IMR-90 (cell line): ENCODE data around the gene GLDC. TPM values are rescaled to one million over a fixed set of nuclear protein-coding genes. Genes with fewer than 3 reads are reported as not detected.

Source experiments
- ATAC-seq: fragments of 200-7000 bp; cut with Tn5 transposase; 2 replicates; pipeline ENCODE4 v1.9.1; 2020; ENCODE audit warnings: low read depth, mild to moderate bottlenecking, moderate library complexity
- BruUV-seq: library from RNA; stranded (reverse); fragments of 400-500 nt; replicated peaks from 2 replicates; lab custom pipeline; 2021; lab: Mats Ljungman, UMichigan
- CTCF ChIA-PET: fragments of 300-600 bp; formaldehyde crosslinking; extraction: SDS; loops from one replicate; lab custom pipeline; 2021; ENCODE audit warnings: antibody characterized with exemption; lab: Yijun Ruan, JAX
- POLR2A ChIA-PET: fragments of 300-600 bp; sonication (Branson Sonifier 250); formaldehyde crosslinking; loops from one replicate; lab custom pipeline; 2022; ENCODE audit warnings: antibody characterized with exemption; ENCODE audit not compliant: unreplicated experiment; lab: Charles Lee
- DNase-seq: peaks from one replicate; pipeline ENCODE4 v3.0.0; 2013
- H2AFZ ChIP-seq: replicated peaks from 2 replicates; pipeline ENCODE3; 2013; ENCODE audit warnings: low read length, mild to moderate bottlenecking; ENCODE audit not compliant: poor library complexity
- H2AK5ac ChIP-seq: 2 replicates; pipeline ENCODE4 v1.6.1; 2013; ENCODE audit warnings: low read depth, low read length, inconsistent platforms
- H2AK9ac ChIP-seq: replicated peaks from 2 replicates; pipeline ENCODE3; 2013; ENCODE audit warnings: mild to moderate bottlenecking, low read depth, low read length, moderate library complexity; ENCODE audit not compliant: poor library complexity
- H2BK120ac ChIP-seq: 2 replicates; pipeline ENCODE4 v1.6.1; 2013; ENCODE audit warnings: low read depth, low read length, inconsistent platforms
- H2BK15ac ChIP-seq: 3 replicates; pipeline ENCODE4 v1.6.1; 2013; ENCODE audit warnings: low read depth, low read length, inconsistent platforms
- H2BK20ac ChIP-seq: 2 replicates; pipeline ENCODE4 v1.6.1; 2013; ENCODE audit warnings: low read depth, mild to moderate bottlenecking, inconsistent platforms, low read length, moderate library complexity
- H2BK5ac ChIP-seq: 2 replicates; pipeline ENCODE4 v1.6.1; 2013; ENCODE audit warnings: mild to moderate bottlenecking, low read depth, low read length, inconsistent platforms; ENCODE audit not compliant: poor library complexity, severe bottlenecking
- H3K14ac ChIP-seq: replicated peaks from 2 replicates; pipeline ENCODE4 v1.6.1; 2013; ENCODE audit warnings: low read depth, low read length, inconsistent platforms
- H3K18ac ChIP-seq: 2 replicates; pipeline ENCODE4 v1.6.1; 2013; ENCODE audit warnings: low read depth, low read length, control low read depth
- H3K23ac ChIP-seq: 2 replicates; pipeline ENCODE4 v1.6.1; 2013; ENCODE audit warnings: low read depth, low read length, inconsistent platforms
- H3K27ac ChIP-seq: 2 replicates; pipeline ENCODE4 v1.5.1; 2013; ENCODE audit warnings: mild to moderate bottlenecking, control low read depth, low read length; ENCODE audit not compliant: insufficient read depth
- H3K27me3 ChIP-seq: 2 replicates; pipeline ENCODE4 v1.6.1; 2013; ENCODE audit warnings: low read length; ENCODE audit not compliant: control insufficient read depth, insufficient read depth
- H3K36me3 ChIP-seq: 2 replicates; pipeline ENCODE4 v1.6.1; 2013; ENCODE audit warnings: low read length, mixed read lengths; ENCODE audit not compliant: control insufficient read depth, insufficient read depth
- H3K4ac ChIP-seq: 2 replicates; pipeline ENCODE4 v1.6.1; 2013; ENCODE audit warnings: low read depth, low read length, inconsistent platforms
- H3K4me1 ChIP-seq: 2 replicates; pipeline ENCODE4 v1.6.1; 2013; ENCODE audit warnings: low read length, mixed read lengths; ENCODE audit not compliant: control insufficient read depth, insufficient read depth
- H3K4me2 ChIP-seq: 2 replicates; pipeline ENCODE4 v1.6.1; 2013; ENCODE audit warnings: low read depth, mild to moderate bottlenecking, control low read depth, low read length, moderate library complexity
- H3K4me3 ChIP-seq: 2 replicates; pipeline ENCODE4 v1.5.1; 2013; ENCODE audit warnings: low read depth, mild to moderate bottlenecking, control low read depth, low read length, moderate library complexity; ENCODE audit not compliant: insufficient read depth
- H3K56ac ChIP-seq: 2 replicates; pipeline ENCODE4 v1.6.1; 2013; ENCODE audit warnings: low read length, inconsistent platforms; ENCODE audit not compliant: insufficient read depth; ENCODE audit errors: extremely low read depth
- H3K79me1 ChIP-seq, 2 experiments: 2 replicates each; pipeline ENCODE4 v1.6.1; 2013; ENCODE audit warnings: low read length in 2 of 2, inconsistent platforms in 1 of 2, low read depth in 1 of 2
- H3K9ac ChIP-seq: 2 replicates; pipeline ENCODE4 v1.6.1; 2013; ENCODE audit warnings: low read depth, low read length, control low read depth
- H3K9me1 ChIP-seq: 2 replicates; pipeline ENCODE4 v1.6.1; 2013; ENCODE audit warnings: low read length, inconsistent platforms; ENCODE audit not compliant: insufficient read depth
- H3K9me3 ChIP-seq: 2 replicates; pipeline ENCODE4 v1.6.1; 2013; ENCODE audit warnings: low read length; ENCODE audit not compliant: control insufficient read depth, insufficient read depth
- H4K20me1 ChIP-seq: 2 replicates; pipeline ENCODE4 v1.6.1; 2013; ENCODE audit warnings: low read length, inconsistent platforms; ENCODE audit not compliant: insufficient read depth
- H4K5ac ChIP-seq: 2 replicates; pipeline ENCODE4 v1.6.1; 2013; ENCODE audit warnings: mild to moderate bottlenecking, low read depth, low read length, control low read depth
- H4K8ac ChIP-seq, 2 experiments: 2 replicates each; pipeline ENCODE4 v1.6.1; 2013; ENCODE audit warnings: low read depth in 2 of 2, low read length in 2 of 2, control low read depth in 1 of 2, inconsistent platforms in 1 of 2
- H4K91ac ChIP-seq: 2 replicates; pipeline ENCODE4 v1.6.1; 2013; ENCODE audit warnings: low read depth, low read length, inconsistent platforms; ENCODE audit not compliant: insufficient read depth
- BHLHE40 ChIP-seq: fragments of 150-350 bp; IDR thresholded peaks from 2 replicates; pipeline ENCODE4 v1.6.1; 2016; ENCODE audit warnings: mild to moderate bottlenecking, low read depth, low read length
- CHD1 ChIP-seq: IDR thresholded peaks from 2 replicates; pipeline ENCODE4 v1.6.1; 2012; ENCODE audit warnings: low read depth, low read length, improper control_type of control experiment
- ELK1 ChIP-seq: fragments of 150-350 bp; IDR thresholded peaks from 2 replicates; pipeline ENCODE4 v1.6.1; 2016; ENCODE audit warnings: low read depth, mild to moderate bottlenecking, low read length, moderate library complexity, borderline replicate concordance
- FOS ChIP-seq: fragments of 150-350 bp; IDR thresholded peaks from 2 replicates; pipeline ENCODE4 v1.6.1; 2016; ENCODE audit warnings: low read depth, low read length
- MAZ ChIP-seq: IDR thresholded peaks from 2 replicates; pipeline ENCODE4 v1.6.1; 2012; ENCODE audit warnings: low read depth, mild to moderate bottlenecking, low read length, improper control_type of control experiment, moderate library complexity, borderline replicate concordance
- MXI1 ChIP-seq: IDR thresholded peaks from 2 replicates; pipeline ENCODE4 v1.6.1; 2012; ENCODE audit warnings: low read depth, mild to moderate bottlenecking, low read length, moderate library complexity, borderline replicate concordance
- NFE2L2 ChIP-seq: fragments of 150-350 bp; IDR thresholded peaks from 2 replicates; pipeline ENCODE4 v1.6.1; 2016; ENCODE audit warnings: low read depth, mild to moderate bottlenecking, low read length
- RFX5 ChIP-seq: IDR thresholded peaks from 2 replicates; pipeline ENCODE4 v1.8.0; 2012; ENCODE audit warnings: low read depth, mild to moderate bottlenecking, low read length, moderate library complexity
- SMC3 ChIP-seq: fragments of 150-350 bp; IDR thresholded peaks from 2 replicates; pipeline ENCODE4 v1.6.1; 2016; ENCODE audit warnings: low read depth, mild to moderate bottlenecking, antibody characterized with exemption, low read length, moderate library complexity
- USF2 ChIP-seq: fragments of 150-350 bp; IDR thresholded peaks from 2 replicates; pipeline ENCODE4 v1.6.1; 2017; ENCODE audit warnings: mild to moderate bottlenecking, antibody characterized with exemption, low read length, low read depth
- WGBS, 2 experiments: methylation state at CpG; one replicate each; pipeline versions ENCODE4 v1.1.5 to v1.1.7; 2013; ENCODE audit warnings: missing lambda C conversion rate in 2 of 2; ENCODE audit not compliant: insufficient read length in 1 of 2; ENCODE audit errors: extremely low coverage in 2 of 2; 5-methylcytosine and 5-hydroxymethylcytosine counted together
- dilution Hi-C: fragments of 300-500 bp; cut with HindIII; formaldehyde crosslinking; loops from one replicate; pipeline ENCODE4 v1.14.3; 2018; ENCODE audit warnings: low sequenced_read_pairs; ENCODE audit not compliant: unreplicated experiment
- in situ Hi-C: fragments of 300-500 bp; cut with MboI; formaldehyde crosslinking; loops from 3 replicates; pipeline ENCODE4 v1.14.3; 2019; ENCODE audit warnings: low sequenced_read_pairs, inconsistent platforms, mixed read lengths
- intact Hi-C: fragments of 100-400 bp; cut with micrococcal nuclease; formaldehyde crosslinking; loops from 2 replicates; pipeline ENCODE4 v1.10.0; 2022
- polyA plus RNA-seq, 3 experiments: library from polyadenylated mRNA; depleted of rRNA; stranded (reverse); fragments of >200 nt; gene quantifications; 2 replicates each; pipeline ENCODE4 v1.2.3, GENCODE V29; 2012; ENCODE audit warnings: low replicate concordance in 1 of 3
- total RNA-seq: library from RNA; depleted of rRNA; stranded (reverse); fragments of >200 nt; gene quantifications from 2 replicates; pipeline ENCODE4 v1.2.3, GENCODE V29; 2012
- TF ChIP-seq, protein P1 (sequence below): conservative IDR thresholded peaks from 2 replicates; pipeline ENCODE4 v1.5.1; 2012; ENCODE audit warnings: mild to moderate bottlenecking, low read depth, low read length, improper control_type of control experiment

Gene GLDC
- total and polyA plus RNA-seq, 2 of the 4 experiments (the other 2 are of a cell fraction) = 0.36 to 0.50 TPM

GRCh38 chr9:6501526-6502210 lies 143.9 kb downstream of the GLDC start:
- H3K18ac ChIP-seq = no peak overlapping the region
- H2BK20ac ChIP-seq = no peak overlapping the region
- dilution Hi-C loops (no loop called here), in situ Hi-C loops (no loop called here), intact Hi-C loops (no loop called here)
- no peak overlapping the region for H4K5ac ChIP-seq
- H3K9me3 ChIP-seq = no peaks in the 10 kb centered on the region
- POLR2A ChIA-PET = no interaction called here
- H2BK120ac ChIP-seq = no peak overlapping the region
- H3K9me1 ChIP-seq = peaks cover 10% of the 10 kb centered on the region
- no peak overlapping the region for H3K27ac ChIP-seq
- H4K8ac ChIP-seq = no peak overlapping the region
- TF ChIP-seq, protein P1, sequence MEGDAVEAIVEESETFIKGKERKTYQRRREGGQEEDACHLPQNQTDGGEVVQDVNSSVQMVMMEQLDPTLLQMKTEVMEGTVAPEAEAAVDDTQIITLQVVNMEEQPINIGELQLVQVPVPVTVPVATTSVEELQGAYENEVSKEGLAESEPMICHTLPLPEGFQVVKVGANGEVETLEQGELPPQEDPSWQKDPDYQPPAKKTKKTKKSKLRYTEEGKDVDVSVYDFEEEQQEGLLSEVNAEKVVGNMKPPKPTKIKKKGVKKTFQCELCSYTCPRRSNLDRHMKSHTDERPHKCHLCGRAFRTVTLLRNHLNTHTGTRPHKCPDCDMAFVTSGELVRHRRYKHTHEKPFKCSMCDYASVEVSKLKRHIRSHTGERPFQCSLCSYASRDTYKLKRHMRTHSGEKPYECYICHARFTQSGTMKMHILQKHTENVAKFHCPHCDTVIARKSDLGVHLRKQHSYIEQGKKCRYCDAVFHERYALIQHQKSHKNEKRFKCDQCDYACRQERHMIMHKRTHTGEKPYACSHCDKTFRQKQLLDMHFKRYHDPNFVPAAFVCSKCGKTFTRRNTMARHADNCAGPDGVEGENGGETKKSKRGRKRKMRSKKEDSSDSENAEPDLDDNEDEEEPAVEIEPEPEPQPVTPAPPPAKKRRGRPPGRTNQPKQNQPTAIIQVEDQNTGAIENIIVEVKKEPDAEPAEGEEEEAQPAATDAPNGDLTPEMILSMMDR = no peak
- TF ChIP-seq USF2 (no peak), FOS (no peak), MAZ (no peak), RFX5 (no peak), BHLHE40 (no peak), MXI1 (no peak), CHD1 (no peak), NFE2L2 (no peak), ELK1 (no peak), SMC3 (no peak)
- H3K23ac ChIP-seq = no peak overlapping the region
- H2AK5ac ChIP-seq = no peak overlapping the region
- no peak overlapping the region for H3K4me2 ChIP-seq
- H4K91ac ChIP-seq = no peak overlapping the region
- no peak overlapping the region for H2AFZ ChIP-seq
- ATAC-seq (no peak), DNase-seq (no peak)
- peaks cover 8% of the 10 kb centered on the region for H3K4me1 ChIP-seq
- H2AK9ac ChIP-seq = no peak overlapping the region
- H3K9ac ChIP-seq = no peak overlapping the region
- peaks cover 21 to 22% of the 10 kb centered on the region in 2 experiments for H3K79me1 ChIP-seq
- H4K20me1 ChIP-seq = no peaks in the 10 kb centered on the region
- H3K56ac ChIP-seq = no peak overlapping the region
- no peak overlapping the region; the same call in 1 of the 2 replicates for H3K14ac ChIP-seq
- no peak overlapping the region for H2BK15ac ChIP-seq
- H3K27me3 ChIP-seq = no peaks in the 10 kb centered on the region
- H3K36me3 ChIP-seq = peaks cover 34% of the 10 kb centered on the region
- CTCF ChIA-PET = interaction anchor here (0.6 kb wide), 1 partner anchor 78 kb away, joined by 3 read pairs; no protein-coding TSS in a partner anchor
- H2BK5ac ChIP-seq = no peak overlapping the region
- WGBS, 2 experiments = no CpG with 5 or more reads among the region's 2 CpGs
- H3K4me3 ChIP-seq = no peak overlapping the region
- BruUV-seq = no TSS peak
- H3K4ac ChIP-seq = no peak overlapping the region
